ENCODE results near the gene EFHB.

EFHB gene

DNA sequence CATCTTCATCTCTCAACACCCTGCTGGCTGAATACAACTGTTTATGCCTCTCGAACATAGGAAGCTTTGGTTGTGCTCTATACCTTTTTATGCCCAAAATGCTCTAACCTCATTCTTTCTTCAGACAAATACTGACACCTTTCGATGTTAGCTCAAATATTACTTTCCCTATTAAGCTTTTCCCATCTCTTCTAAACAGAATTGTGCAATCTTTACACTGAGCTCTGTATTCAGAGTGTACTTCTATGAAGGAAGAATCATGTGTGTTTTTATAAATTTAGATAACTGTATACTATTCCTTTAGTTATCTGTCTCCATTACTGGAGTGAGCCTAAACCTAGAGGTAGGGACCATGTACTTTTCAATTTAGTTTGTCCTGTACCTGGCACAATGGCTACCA lies 1.6 kb downstream of the EFHB start:
- no peak for TF ChIP-seq EZH2 (IDR thresholded peaks at IDR 0.05; ENCODE audit: borderline replicate concordance, low read length)
- TF ChIP-seq, protein P1, sequence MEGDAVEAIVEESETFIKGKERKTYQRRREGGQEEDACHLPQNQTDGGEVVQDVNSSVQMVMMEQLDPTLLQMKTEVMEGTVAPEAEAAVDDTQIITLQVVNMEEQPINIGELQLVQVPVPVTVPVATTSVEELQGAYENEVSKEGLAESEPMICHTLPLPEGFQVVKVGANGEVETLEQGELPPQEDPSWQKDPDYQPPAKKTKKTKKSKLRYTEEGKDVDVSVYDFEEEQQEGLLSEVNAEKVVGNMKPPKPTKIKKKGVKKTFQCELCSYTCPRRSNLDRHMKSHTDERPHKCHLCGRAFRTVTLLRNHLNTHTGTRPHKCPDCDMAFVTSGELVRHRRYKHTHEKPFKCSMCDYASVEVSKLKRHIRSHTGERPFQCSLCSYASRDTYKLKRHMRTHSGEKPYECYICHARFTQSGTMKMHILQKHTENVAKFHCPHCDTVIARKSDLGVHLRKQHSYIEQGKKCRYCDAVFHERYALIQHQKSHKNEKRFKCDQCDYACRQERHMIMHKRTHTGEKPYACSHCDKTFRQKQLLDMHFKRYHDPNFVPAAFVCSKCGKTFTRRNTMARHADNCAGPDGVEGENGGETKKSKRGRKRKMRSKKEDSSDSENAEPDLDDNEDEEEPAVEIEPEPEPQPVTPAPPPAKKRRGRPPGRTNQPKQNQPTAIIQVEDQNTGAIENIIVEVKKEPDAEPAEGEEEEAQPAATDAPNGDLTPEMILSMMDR (IDR thresholded peaks at IDR 0.05; ENCODE audit: low read length) = no peak
- H3K4me1 ChIP-seq (ENCODE audit: insufficient read depth, low read length, severe bottlenecking) = peaks cover 5% of the 10 kb centered on the region
- no peak overlapping the region for H2AFZ ChIP-seq (ENCODE audit: low read length)
- no peaks in the 10 kb centered on the region for H3F3A ChIP-seq (ENCODE audit: insufficient read depth, low read length)
- H3K79me2 ChIP-seq (ENCODE audit: insufficient read depth, low read length) = no peaks in the 10 kb centered on the region
- H3K4me2 ChIP-seq (ENCODE audit: low read length) = no peak overlapping the region
- no peaks in the 10 kb centered on the region for H3K9me3 ChIP-seq (ENCODE audit: low read length)
- no peak overlapping the region for H3K9ac ChIP-seq (ENCODE audit: low read length)
- H3K4me3 ChIP-seq (ENCODE audit: low read depth, low read length, poor library complexity, severe bottlenecking) = no peak overlapping the region
- no peaks in the 10 kb centered on the region for H3K27me3 ChIP-seq (ENCODE audit: insufficient read depth, low read length)
- no peaks in the 10 kb centered on the region for H3K9me2 ChIP-seq (ENCODE audit: low read depth, low read length)
- no peak overlapping the region for H3K27ac ChIP-seq (ENCODE audit: low read depth, low read length, poor library complexity, severe bottlenecking)
- H3K36me3 ChIP-seq (ENCODE audit: insufficient read depth, low read length) = no peaks in the 10 kb centered on the region
- no peaks in the 10 kb centered on the region for H4K20me1 ChIP-seq (ENCODE audit: insufficient read depth, low read length)

DNA sequence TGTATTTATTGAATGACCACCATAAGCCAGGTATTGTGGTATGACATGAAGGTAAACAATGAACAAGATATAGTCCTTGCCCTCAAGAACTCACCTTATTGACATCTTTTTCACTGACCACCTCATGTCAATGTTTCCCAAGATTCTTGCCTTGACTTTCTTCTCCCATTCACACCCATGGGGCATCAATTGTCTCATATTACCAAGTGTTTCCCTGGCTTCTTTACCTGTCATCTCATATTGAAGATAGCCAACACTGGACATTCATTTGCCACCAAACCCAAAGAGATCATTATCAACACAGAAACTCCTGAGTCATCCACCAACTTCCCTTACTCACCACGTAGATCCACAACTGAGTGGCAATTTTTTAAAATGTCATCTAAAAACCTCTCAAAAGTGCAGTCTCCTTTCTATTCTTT lies 2.2 kb downstream of the EFHB start:
- peaks cover 5% of the 10 kb centered on the region for H3K4me1 ChIP-seq (ENCODE audit: insufficient read depth, low read length, severe bottlenecking)
- no peaks in the 10 kb centered on the region for H3K79me2 ChIP-seq (ENCODE audit: insufficient read depth, low read length)
- H3K9ac ChIP-seq (ENCODE audit: low read length) = no peak overlapping the region
- H2AFZ ChIP-seq (ENCODE audit: low read length) = no peak overlapping the region
- no peaks in the 10 kb centered on the region for H4K20me1 ChIP-seq (ENCODE audit: insufficient read depth, low read length)
- no peaks in the 10 kb centered on the region for H3K27me3 ChIP-seq (ENCODE audit: insufficient read depth, low read length)
- H3K9me2 ChIP-seq (ENCODE audit: low read depth, low read length) = no peaks in the 10 kb centered on the region
- TF ChIP-seq, protein P1 (IDR thresholded peaks at IDR 0.05; ENCODE audit: low read length) = no peak
- TF ChIP-seq EZH2 (IDR thresholded peaks at IDR 0.05; ENCODE audit: borderline replicate concordance, low read length) = no peak
- no peak overlapping the region for H3K4me2 ChIP-seq (ENCODE audit: low read length)
- H3K36me3 ChIP-seq (ENCODE audit: insufficient read depth, low read length) = no peaks in the 10 kb centered on the region
- H3K9me3 ChIP-seq (ENCODE audit: low read length) = no peaks in the 10 kb centered on the region
- H3K4me3 ChIP-seq (ENCODE audit: low read depth, low read length, poor library complexity, severe bottlenecking) = no peak overlapping the region
- H3K27ac ChIP-seq (ENCODE audit: low read depth, low read length, poor library complexity, severe bottlenecking) = no peak overlapping the region
- no peaks in the 10 kb centered on the region for H3F3A ChIP-seq (ENCODE audit: insufficient read depth, low read length)

DNA sequence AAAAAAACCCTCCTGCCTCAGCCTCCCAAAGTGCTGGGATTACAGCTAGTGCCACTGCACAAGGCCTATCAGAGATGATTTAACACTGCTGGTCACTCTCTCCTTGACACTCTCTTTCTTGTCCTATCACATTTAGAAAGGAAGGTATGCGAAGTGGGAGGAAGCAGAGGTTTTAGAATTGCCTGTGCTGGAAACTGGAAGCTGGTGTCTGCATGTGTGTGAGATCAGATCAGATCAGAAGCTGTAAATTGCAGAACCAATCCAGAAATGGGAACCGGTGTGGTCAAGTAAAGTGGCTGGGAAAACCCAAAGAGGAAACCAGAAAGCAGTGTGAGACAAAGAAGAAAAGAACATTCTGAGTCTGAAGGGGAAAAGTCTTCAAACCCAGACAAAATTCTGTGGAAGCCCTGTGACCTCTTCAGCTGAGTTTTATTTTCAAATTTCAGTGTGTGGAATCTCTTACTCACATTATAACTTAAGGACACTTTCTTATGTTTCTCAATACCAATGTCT lies 2.8 kb downstream of the EFHB start:
- H3K27me3 ChIP-seq (ENCODE audit: insufficient read depth, low read length) = no peaks in the 10 kb centered on the region
- H3K4me2 ChIP-seq (ENCODE audit: low read length) = no peak overlapping the region; the same call in 1 of the 2 replicates
- H3K9me2 ChIP-seq (ENCODE audit: low read depth, low read length) = no peaks in the 10 kb centered on the region
- H3K4me1 ChIP-seq (ENCODE audit: insufficient read depth, low read length, severe bottlenecking) = peaks cover 5% of the 10 kb centered on the region
- TF ChIP-seq, protein P1 (IDR thresholded peaks at IDR 0.05; ENCODE audit: low read length) = no peak
- TF ChIP-seq EZH2 (IDR thresholded peaks at IDR 0.05; ENCODE audit: borderline replicate concordance, low read length) = no peak
- H3F3A ChIP-seq (ENCODE audit: insufficient read depth, low read length) = no peaks in the 10 kb centered on the region
- H3K9me3 ChIP-seq (ENCODE audit: low read length) = no peaks in the 10 kb centered on the region
- H3K4me3 ChIP-seq (ENCODE audit: low read depth, low read length, poor library complexity, severe bottlenecking) = no peak overlapping the region
- H2AFZ ChIP-seq (ENCODE audit: low read length) = no peak overlapping the region
- H3K36me3 ChIP-seq (ENCODE audit: insufficient read depth, low read length) = no peaks in the 10 kb centered on the region
- no peaks in the 10 kb centered on the region for H3K79me2 ChIP-seq (ENCODE audit: insufficient read depth, low read length)
- H4K20me1 ChIP-seq (ENCODE audit: insufficient read depth, low read length) = no peaks in the 10 kb centered on the region
- H3K27ac ChIP-seq (ENCODE audit: low read depth, low read length, poor library complexity, severe bottlenecking) = no peak overlapping the region
- no peak overlapping the region for H3K9ac ChIP-seq (ENCODE audit: low read length)

Data from OCI-LY1 (cell line).